Small intestine (tissue), 7 donors: ENCODE data around the gene DOCK7. TPM values are rescaled to one million over a fixed set of nuclear protein-coding genes. Genes with fewer than 3 reads are reported as not detected.
"Not testable (repeated sequence)": the region's sequence is repeated elsewhere in the genome, so short reads cannot be mapped to it uniquely, and the experiment has no call there.

Source experiments
- DNase-seq, 2 donors: peaks; one replicate each; pipeline versions ENCODE4 v3.0.0 to v3.0.0-alpha.2; 2013
- FAIRE-seq: peaks from 2 replicates; lab custom pipeline; 2012; peaks lifted over from hg19 to GRCh38; lab: Jason Lieb, UNC
- H3K27ac ChIP-seq, 3 donors: one replicate each; pipeline ENCODE4 v1.5.1; 2013; ENCODE audit warnings: low read length in 2 of 3, mild to moderate bottlenecking in 2 of 3, control low read depth in 1 of 3, inconsistent platforms in 1 of 3, low read depth in 1 of 3, moderate library complexity in 1 of 3
- H3K27me3 ChIP-seq, 3 donors: one replicate each; pipeline ENCODE4 v1.6.1; 2013; ENCODE audit warnings: low read length in 3 of 3, inconsistent platforms in 1 of 3; ENCODE audit not compliant: control insufficient read depth in 3 of 3, insufficient read depth in 3 of 3
- H3K36me3 ChIP-seq, 3 donors: one replicate each; pipeline ENCODE4 v1.6.1; 2013; ENCODE audit warnings: low read length in 3 of 3, inconsistent platforms in 1 of 3, low read depth in 1 of 3, mild to moderate bottlenecking in 1 of 3, moderate library complexity in 1 of 3; ENCODE audit not compliant: control insufficient read depth in 3 of 3, insufficient read depth in 2 of 3
- H3K4me1 ChIP-seq, 3 donors: one replicate each; pipeline ENCODE4 v1.6.1; 2013; ENCODE audit warnings: low read length in 2 of 3, inconsistent platforms in 1 of 3, low read depth in 1 of 3, mild to moderate bottlenecking in 1 of 3, moderate library complexity in 1 of 3; ENCODE audit not compliant: control insufficient read depth in 3 of 3, insufficient read depth in 2 of 3
- H3K4me3 ChIP-seq, 3 donors: one replicate each; pipeline ENCODE4 v1.5.1; 2013; ENCODE audit warnings: low read length in 3 of 3, control low read depth in 1 of 3, inconsistent platforms in 1 of 3, low read depth in 1 of 3, mild to moderate bottlenecking in 1 of 3, moderate library complexity in 1 of 3
- H3K9me3 ChIP-seq, 2 donors: one replicate each; pipeline ENCODE4 v1.6.1; 2013; ENCODE audit warnings: low read depth in 1 of 2, low read length in 1 of 2; ENCODE audit not compliant: control insufficient read depth in 2 of 2, insufficient read depth in 1 of 2
- WGBS, 3 donors: extraction: QIAGEN DNeasy Blood & Tissue Kit; methylation state at CpG; one replicate each; pipeline ENCODE4 v1.1.7; 2013; 5-methylcytosine and 5-hydroxymethylcytosine counted together
- polyA plus RNA-seq, 4 donors: library from polyadenylated mRNA; stranded (reverse) in 3 of 4; unstranded in 1 of 4; fragments of 200-250 nt in 3 of 4; fragments of 120-200 nt in 1 of 4; gene quantifications; one replicate each; pipeline versions ENCODE4 v1.2.1 to v1.2.3, GENCODE V29; 2013
- donor health status: healthy with polysubstance abuse.
- donor health status: control.
- donor health status: control.
- donor health status: Bipolar disorder and iron deficiency.
- donor health status: healthy.

Gene DOCK7
- polyA plus RNA-seq, 4 donors = 4.9 to 25.5 (median 7.0) TPM

GRCh38 chr1:62712336-62713243 is 24.4 kb upstream of the DOCK7 start:
- H3K9me3 ChIP-seq = no peaks in the 10 kb centered on the region
- DNase-seq (no peak), FAIRE-seq (no peak)
- 85 to 89% (median 87%) methylated on average over 3 of the region's 3 CpGs for WGBS, 3 donors
- H3K27ac ChIP-seq = no peak overlapping the region
- H3K36me3 ChIP-seq = no peaks in the 10 kb centered on the region
- peaks cover 0 to 5% (median 0%) of the 10 kb centered on the region in 3 donors for H3K4me1 ChIP-seq
- no peak overlapping the region for H3K4me3 ChIP-seq
- no peaks in the 10 kb centered on the region for H3K27me3 ChIP-seq

GRCh38 chr1:62707744-62708120 is 19.5 kb upstream of the DOCK7 start:
- FAIRE-seq = no peak

GRCh38 chr1:62706985-62707743 is 19.0 kb upstream of the DOCK7 start:
- 18 to 56% (median 29%) methylated on average over 7 of the region's 7 CpGs for WGBS, 3 donors
- H3K36me3 ChIP-seq = peaks cover 0 to 4% (median 0%) of the 10 kb centered on the region in 3 donors
- no peaks in the 10 kb centered on the region for H3K27me3 ChIP-seq
- peak; percentile 13 to 60 for DNase-seq
- peaks cover 0 to 10% (median 0%) of the 10 kb centered on the region in 3 donors for H3K4me1 ChIP-seq
- FAIRE-seq = no peak
- no peak overlapping the region for H3K4me3 ChIP-seq
- H3K27ac ChIP-seq = no peak overlapping the region
- H3K9me3 ChIP-seq = peaks cover 0 to 8% of the 10 kb centered on the region in 2 donors

More at GRCh38 chr1:62707744-62708120, 19.5 kb upstream of the DOCK7 start:
- Histone ChIP-seq H3K4me1 (peaks cover 0 to 10% (median 0%) of the 10 kb centered on the region in 3 donors), H3K9me3 (peaks cover 0 to 8% of the 10 kb centered on the region in 2 donors), H3K27me3 (no peaks in the 10 kb centered on the region), H3K4me3 (no peak overlapping the region), H3K36me3 (peaks cover 0 to 4% (median 0%) of the 10 kb centered on the region in 3 donors), H3K27ac (no peak overlapping the region)
- DNase-seq = no peak
- 42 to 66% (median 50%) methylated on average over 2 of the region's 2 CpGs for WGBS, 3 donors

- not testable (repeated sequence) for H3K27ac ChIP-seq, H3K36me3 ChIP-seq, H3K27me3 ChIP-seq, H3K4me3 ChIP-seq, DNase-seq, H3K9me3 ChIP-seq, H3K4me1 ChIP-seq, FAIRE-seq
- 88 to 92% (median 91%) methylated on average over 5 of the region's 5 CpGs for WGBS, 3 donors
These were observed 10.0 kb upstream of the DOCK7 start for GRCh38 chr1:62698161-62698560.

GRCh38 chr1:62694479-62694878 is 6.3 kb upstream of the DOCK7 start:
- not testable (repeated sequence) for H3K36me3 ChIP-seq, H3K27me3 ChIP-seq, H3K27ac ChIP-seq, H3K9me3 ChIP-seq, FAIRE-seq, DNase-seq, H3K4me3 ChIP-seq
- H3K4me1 ChIP-seq = peaks cover 4 to 26% (median 9%) of the 10 kb centered on the region in 3 donors
- 88 to 94% (median 92%) methylated on average over 7 of the region's 7 CpGs for WGBS, 3 donors

GRCh38 chr1:62693123-62693522 is 4.9 kb upstream of the DOCK7 start:
- FAIRE-seq = no peak
- peaks cover 4 to 28% (median 10%) of the 10 kb centered on the region in 3 donors for H3K4me1 ChIP-seq
- WGBS, 3 donors = 90 to 98% (median 96%) methylated on average over 4 of the region's 4 CpGs

GRCh38 chr1:62691062-62691844 is 3.1 kb upstream of the DOCK7 start:
- WGBS, 3 donors = 14 to 76% (median 42%) methylated on average over 2 of the region's 2 CpGs
- no peaks in the 10 kb centered on the region for H3K36me3 ChIP-seq
- peak overlapping the region in 2 of 3 donors; percentile 4 to 5 for H3K4me3 ChIP-seq
- H3K4me1 ChIP-seq = peaks cover 4 to 32% (median 13%) of the 10 kb centered on the region in 3 donors
- H3K27me3 ChIP-seq = no peaks in the 10 kb centered on the region
- peak overlapping the region; percentile 79 to 95 (median 91) for H3K27ac ChIP-seq
- no peak for FAIRE-seq
- no peaks in the 10 kb centered on the region for H3K9me3 ChIP-seq
- peak; percentile 80 to 86 for DNase-seq

More at GRCh38 chr1:62693123-62693522, 4.9 kb upstream of the DOCK7 start:
- DNase-seq = no peak
- H3K4me3 ChIP-seq = no peak overlapping the region
- H3K36me3 ChIP-seq = no peaks in the 10 kb centered on the region
- no peaks in the 10 kb centered on the region for H3K27me3 ChIP-seq
- no peak overlapping the region for H3K27ac ChIP-seq
- H3K9me3 ChIP-seq = no peaks in the 10 kb centered on the region
